ENCODE measurements around the gene C3orf62. TPM values are rescaled to one million over a fixed set of nuclear protein-coding genes. Genes with fewer than 3 reads are reported as not detected.

Gene C3orf62
- total and polyA plus RNA-seq, 2 experiments from 2014 or later: 3.3 to 4.5 TPM

DNA sequence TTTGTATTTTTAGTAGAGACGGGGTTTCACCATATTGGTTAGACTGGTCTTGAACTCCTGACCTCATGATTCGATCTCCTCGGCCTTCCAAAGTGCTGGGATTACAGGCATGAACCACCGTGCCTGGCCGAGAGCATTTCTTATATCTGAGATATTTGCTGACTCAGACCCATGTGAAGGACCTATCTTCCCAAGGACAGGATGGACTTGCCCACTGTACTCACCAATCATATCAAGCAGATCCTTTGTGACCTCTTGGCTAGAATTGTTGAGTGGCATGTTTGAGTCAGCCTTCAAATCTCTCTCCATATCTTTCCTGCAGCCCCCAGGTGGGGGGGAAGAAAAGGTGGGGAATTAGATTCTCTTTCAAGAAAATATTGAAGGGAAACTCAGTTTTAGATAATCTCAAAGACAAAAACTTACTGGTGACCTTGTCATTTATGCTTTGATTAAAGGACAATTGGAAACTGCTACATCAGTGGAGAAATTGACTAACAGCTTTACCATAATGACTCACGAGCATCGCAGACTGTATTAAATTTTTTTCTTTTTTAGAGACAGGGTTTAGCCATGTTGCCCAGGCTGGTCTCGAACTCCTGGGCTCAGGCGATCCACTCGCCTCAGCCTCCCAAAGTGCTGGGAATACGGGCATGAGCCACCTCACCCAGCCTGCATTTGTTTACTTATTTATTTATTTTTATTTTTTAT lies 3.1 kb downstream of the C3orf62 start:
- Histone ChIP-seq H3K4me3 (no peak overlapping the region), H3K9me2 (replicated peaks; ENCODE audit: insufficient read depth) (no peaks in the 10 kb centered on the region), H2AFZ (no peak overlapping the region), H3K9me3 (ENCODE audit: low read depth) (no peaks in the 10 kb centered on the region), H3K79me2 (no peaks in the 10 kb centered on the region), H3K4me2 (no peak overlapping the region), H3K27ac (no peak overlapping the region), H3K36me3 (replicated peaks; ENCODE audit: insufficient read depth, low read depth) (no peaks in the 10 kb centered on the region), H3K4me1 (ENCODE audit: insufficient read depth) (peaks cover 7% of the 10 kb centered on the region), H3K27me3 (no peaks in the 10 kb centered on the region), H4K20me1 (ENCODE audit: insufficient read depth, poor library complexity, severe bottlenecking) (no peaks in the 10 kb centered on the region)
- TF ChIP-seq EZH2 (IDR thresholded peaks at IDR 0.05; ENCODE audit: borderline replicate concordance): no peak
- TF ChIP-seq, protein P1, sequence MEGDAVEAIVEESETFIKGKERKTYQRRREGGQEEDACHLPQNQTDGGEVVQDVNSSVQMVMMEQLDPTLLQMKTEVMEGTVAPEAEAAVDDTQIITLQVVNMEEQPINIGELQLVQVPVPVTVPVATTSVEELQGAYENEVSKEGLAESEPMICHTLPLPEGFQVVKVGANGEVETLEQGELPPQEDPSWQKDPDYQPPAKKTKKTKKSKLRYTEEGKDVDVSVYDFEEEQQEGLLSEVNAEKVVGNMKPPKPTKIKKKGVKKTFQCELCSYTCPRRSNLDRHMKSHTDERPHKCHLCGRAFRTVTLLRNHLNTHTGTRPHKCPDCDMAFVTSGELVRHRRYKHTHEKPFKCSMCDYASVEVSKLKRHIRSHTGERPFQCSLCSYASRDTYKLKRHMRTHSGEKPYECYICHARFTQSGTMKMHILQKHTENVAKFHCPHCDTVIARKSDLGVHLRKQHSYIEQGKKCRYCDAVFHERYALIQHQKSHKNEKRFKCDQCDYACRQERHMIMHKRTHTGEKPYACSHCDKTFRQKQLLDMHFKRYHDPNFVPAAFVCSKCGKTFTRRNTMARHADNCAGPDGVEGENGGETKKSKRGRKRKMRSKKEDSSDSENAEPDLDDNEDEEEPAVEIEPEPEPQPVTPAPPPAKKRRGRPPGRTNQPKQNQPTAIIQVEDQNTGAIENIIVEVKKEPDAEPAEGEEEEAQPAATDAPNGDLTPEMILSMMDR (IDR thresholded peaks at IDR 0.05; ENCODE audit: poor library complexity): no peak
- no peak for TF ChIP-seq EZH2phosphoT487 (IDR thresholded peaks at IDR 0.05; ENCODE audit: low read depth, severe bottlenecking, unreplicated experiment)
- DNase-seq (ENCODE audit: low spot score): no peak
- 96% methylated on average over 11 of the region's 11 CpGs for WGBS (ENCODE audit: low lambda C conversion rate, missing lambda C conversion rate)

DNA sequence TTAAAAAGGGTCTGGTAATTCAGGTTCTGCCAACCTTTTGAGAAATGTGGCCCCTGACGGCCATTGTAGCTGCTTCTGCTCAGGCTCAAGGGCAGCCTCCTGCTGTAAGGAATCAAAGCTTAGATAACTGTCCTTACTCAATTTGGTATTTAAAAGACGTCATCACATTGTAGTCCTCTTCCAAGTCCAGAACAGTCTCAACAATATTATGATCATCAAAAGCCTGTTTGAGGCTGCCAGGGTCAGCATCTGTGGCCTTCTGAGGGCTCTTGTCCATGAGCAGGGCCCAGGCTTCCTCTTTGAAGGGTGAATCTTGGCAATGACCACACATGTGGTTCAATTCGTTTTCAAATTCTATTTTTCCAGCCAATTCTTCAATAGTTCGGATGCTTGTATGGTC lies 6.0 kb downstream of the C3orf62 start:
- Histone ChIP-seq H3K4me1 (ENCODE audit: insufficient read depth) (no peaks in the 10 kb centered on the region), H3K36me3 (replicated peaks; ENCODE audit: insufficient read depth, low read depth) (no peaks in the 10 kb centered on the region), H3K9me3 (ENCODE audit: low read depth) (no peaks in the 10 kb centered on the region), H2AFZ (no peak overlapping the region), H3K27me3 (no peaks in the 10 kb centered on the region), H3K4me3 (no peak overlapping the region), H3K4me2 (no peak overlapping the region), H3K9me2 (replicated peaks; ENCODE audit: insufficient read depth) (no peaks in the 10 kb centered on the region), H3K79me2 (no peaks in the 10 kb centered on the region), H4K20me1 (ENCODE audit: insufficient read depth, poor library complexity, severe bottlenecking) (no peaks in the 10 kb centered on the region), H3K27ac (peak overlapping the region; percentile 37)
- DNase-seq (ENCODE audit: low spot score): no peak
- WGBS (ENCODE audit: low lambda C conversion rate, missing lambda C conversion rate): 89% methylated on average over 4 of the region's 4 CpGs
- TF ChIP-seq EZH2 (IDR thresholded peaks at IDR 0.05; ENCODE audit: borderline replicate concordance) (no peak), EZH2phosphoT487 (IDR thresholded peaks at IDR 0.05; ENCODE audit: low read depth, severe bottlenecking, unreplicated experiment) (no peak)
- TF ChIP-seq, protein P1 (IDR thresholded peaks at IDR 0.05; ENCODE audit: poor library complexity): no peak

DNA sequence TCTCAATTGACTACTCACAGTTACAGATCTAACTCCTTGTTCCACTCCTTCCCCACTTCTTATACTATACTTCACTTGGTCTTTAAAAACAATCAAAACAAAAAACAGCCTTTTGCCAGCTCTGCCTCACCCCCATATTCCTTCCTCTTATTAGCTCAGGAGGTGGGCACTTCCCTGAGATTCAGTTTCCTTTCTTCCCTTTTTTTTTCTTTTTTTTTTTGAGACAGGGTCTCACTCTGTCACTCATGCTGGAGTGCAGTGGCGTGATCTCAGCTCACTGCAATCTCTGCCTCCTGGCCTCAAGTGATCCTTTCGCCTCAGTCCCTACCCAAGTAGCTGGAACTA lies 6.9 kb downstream of the C3orf62 start:
- TF ChIP-seq, protein P1 (IDR thresholded peaks at IDR 0.05; ENCODE audit: poor library complexity): no peak
- TF ChIP-seq EZH2 (IDR thresholded peaks at IDR 0.05; ENCODE audit: borderline replicate concordance): no peak
- TF ChIP-seq EZH2phosphoT487 (IDR thresholded peaks at IDR 0.05; ENCODE audit: low read depth, severe bottlenecking, unreplicated experiment): no peak
- no peaks in the 10 kb centered on the region for H3K79me2 ChIP-seq
- H3K9me2 ChIP-seq (replicated peaks; ENCODE audit: insufficient read depth): no peaks in the 10 kb centered on the region
- H3K36me3 ChIP-seq (replicated peaks; ENCODE audit: insufficient read depth, low read depth): no peaks in the 10 kb centered on the region
- 100% methylated on average over 2 of the region's 2 CpGs for WGBS (ENCODE audit: low lambda C conversion rate, missing lambda C conversion rate)
- H3K27ac ChIP-seq: peak overlapping the region; percentile 58
- no peak for DNase-seq (ENCODE audit: low spot score)
- H4K20me1 ChIP-seq (ENCODE audit: insufficient read depth, poor library complexity, severe bottlenecking): no peaks in the 10 kb centered on the region
- no peaks in the 10 kb centered on the region for H3K4me1 ChIP-seq (ENCODE audit: insufficient read depth)
- no peak overlapping the region for H3K4me3 ChIP-seq
- H3K4me2 ChIP-seq: no peak overlapping the region
- H3K9me3 ChIP-seq (ENCODE audit: low read depth): no peaks in the 10 kb centered on the region
- no peaks in the 10 kb centered on the region for H3K27me3 ChIP-seq
- H2AFZ ChIP-seq: no peak overlapping the region
